ENCODE data around the gene TSHZ2.

Gene TSHZ2

GRCh38 chr20:53434662-53435061 is 462.5 kb downstream of the TSHZ2 start:
- TF ChIP-seq SIN3A (IDR thresholded peaks at IDR 0.05; ENCODE audit: borderline replicate concordance, insufficient read depth, low read length) = no peak
- TF ChIP-seq REST (IDR thresholded peaks at IDR 0.05; ENCODE audit: insufficient read depth in 1 of 2, low read depth in 2 of 2, low read length in 2 of 2) = no peak
- TF ChIP-seq FOXP2 (optimal IDR thresholded peaks at IDR 0.05; ENCODE audit: borderline replicate concordance, extremely low read depth, extremely low read length, insufficient read depth) = no peak
- TF ChIP-seq POLR2AphosphoS5 (IDR thresholded peaks at IDR 0.05; ENCODE audit: low read depth, low read length) = no peak
- no peak for TF ChIP-seq TAF1 (IDR thresholded peaks at IDR 0.05; ENCODE audit: borderline replicate concordance, insufficient read depth, low read length)

- no peak for TF ChIP-seq TAF1 (IDR thresholded peaks at IDR 0.05; ENCODE audit: borderline replicate concordance, insufficient read depth, low read length)
- TF ChIP-seq REST (IDR thresholded peaks at IDR 0.05; ENCODE audit: insufficient read depth in 1 of 2, low read depth in 2 of 2, low read length in 2 of 2) = no peak
- TF ChIP-seq SIN3A (IDR thresholded peaks at IDR 0.05; ENCODE audit: borderline replicate concordance, insufficient read depth, low read length) = no peak
- TF ChIP-seq POLR2AphosphoS5 (IDR thresholded peaks at IDR 0.05; ENCODE audit: low read depth, low read length) = no peak
- no peak for TF ChIP-seq FOXP2 (optimal IDR thresholded peaks at IDR 0.05; ENCODE audit: borderline replicate concordance, extremely low read depth, extremely low read length, insufficient read depth)
These were observed 466.2 kb downstream of the TSHZ2 start for GRCh38 chr20:53438368-53438767.

GRCh38 chr20:53439046-53439445 is 466.9 kb downstream of the TSHZ2 start:
- TF ChIP-seq SIN3A (IDR thresholded peaks at IDR 0.05; ENCODE audit: borderline replicate concordance, insufficient read depth, low read length) (no peak), TAF1 (IDR thresholded peaks at IDR 0.05; ENCODE audit: borderline replicate concordance, insufficient read depth, low read length) (no peak), FOXP2 (optimal IDR thresholded peaks at IDR 0.05; ENCODE audit: borderline replicate concordance, extremely low read depth, extremely low read length, insufficient read depth) (no peak), REST (IDR thresholded peaks at IDR 0.05; ENCODE audit: insufficient read depth in 1 of 2, low read depth in 2 of 2, low read length in 2 of 2) (no peak), POLR2AphosphoS5 (IDR thresholded peaks at IDR 0.05; ENCODE audit: low read depth, low read length) (no peak)

GRCh38 chr20:53439616-53440015 is 467.5 kb downstream of the TSHZ2 start:
- TF ChIP-seq REST (IDR thresholded peaks at IDR 0.05; ENCODE audit: insufficient read depth in 1 of 2, low read depth in 2 of 2, low read length in 2 of 2) (no peak), TAF1 (IDR thresholded peaks at IDR 0.05; ENCODE audit: borderline replicate concordance, insufficient read depth, low read length) (no peak), POLR2AphosphoS5 (IDR thresholded peaks at IDR 0.05; ENCODE audit: low read depth, low read length) (no peak), SIN3A (IDR thresholded peaks at IDR 0.05; ENCODE audit: borderline replicate concordance, insufficient read depth, low read length) (no peak), FOXP2 (optimal IDR thresholded peaks at IDR 0.05; ENCODE audit: borderline replicate concordance, extremely low read depth, extremely low read length, insufficient read depth) (no peak)

All from PFSK-1 (cell line).